AG04450 (cell line): ENCODE measurements around the gene ARRDC1. TPM values are rescaled to one million over a fixed set of nuclear protein-coding genes. Genes with fewer than 3 reads are reported as not detected.
"Not testable (repeated sequence)": the region's sequence is repeated elsewhere in the genome, so short reads cannot be mapped to it uniquely, and the experiment has no call there.

Experiments used
- CTCF ChIA-PET: fragments of 300-600, 350-600 bp; formaldehyde crosslinking; extraction: SDS; loops from one replicate; lab custom pipeline; 2022; ENCODE audit warnings: antibody characterized with exemption, inconsistent platforms; lab: Charles Lee
- POLR2A ChIA-PET: fragments of 350-600 bp; formaldehyde crosslinking; extraction: SDS; loops from one replicate; lab custom pipeline; 2021; ENCODE audit warnings: antibody characterized with exemption, inconsistent platforms; lab: Yijun Ruan, JAX
- DNase-seq: peaks from one replicate; pipeline ENCODE4 v3.0.0-alpha.2; 2011; ENCODE audit warnings: low read depth, low spot score
- H3K27ac ChIP-seq: one replicate; pipeline ENCODE4 v1.5.1; 2012; ENCODE audit warnings: low read depth, low read length, control low read depth
- H3K27me3 ChIP-seq: one replicate; pipeline ENCODE4 v1.6.0; 2012; ENCODE audit warnings: low read length; ENCODE audit not compliant: control insufficient read depth, insufficient read depth
- H3K4me3 ChIP-seq: 2 replicates; pipeline ENCODE4 v1.5.1; 2011; ENCODE audit warnings: mild to moderate bottlenecking, low read depth, low read length, control low read depth
- H3K9me3 ChIP-seq: 2 replicates; pipeline ENCODE4 v1.5.1; 2012; ENCODE audit warnings: low read length; ENCODE audit not compliant: control insufficient read depth, insufficient read depth
- polyA plus RNA-seq: library from polyadenylated mRNA; depleted of rRNA; stranded (reverse); fragments of >200 nt; gene quantifications from 2 replicates; pipeline ENCODE4 v1.2.3, GENCODE V29; 2011
- TF ChIP-seq, protein P1 (sequence below): IDR thresholded peaks from 2 replicates; pipeline ENCODE4 v1.5.1; 2011; ENCODE audit warnings: low read depth, low read length, control low read depth, inconsistent platforms

ARRDC1 gene
- polyA plus RNA-seq, 1 experiment: 12.1 TPM

DNA sequence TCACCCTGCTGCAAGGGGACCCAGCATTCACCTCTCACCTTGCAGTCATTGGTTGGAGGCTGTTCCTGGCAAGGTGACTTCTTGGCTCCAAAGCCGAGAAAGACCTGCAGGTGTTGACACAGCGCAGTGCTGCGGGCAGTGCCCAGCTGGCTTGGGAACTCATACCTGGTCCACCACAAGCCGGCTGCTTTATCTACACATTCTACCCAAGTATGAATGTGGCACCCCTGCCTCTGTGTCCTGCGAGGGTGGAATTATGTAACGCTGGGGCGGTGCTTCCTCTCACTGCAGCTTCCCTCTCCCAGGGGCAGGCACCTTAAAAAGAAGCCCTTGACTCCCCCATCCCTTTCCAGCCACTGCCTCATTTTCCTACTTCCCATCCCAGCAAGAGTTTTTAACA, 12.7 kb upstream of the ARRDC1 start:
- no peak overlapping the region for H3K4me3 ChIP-seq
- ChIA-PET CTCF (no interaction called here), POLR2A (no interaction called here)
- no peaks in the 10 kb centered on the region for H3K27me3 ChIP-seq
- no peak for DNase-seq
- TF ChIP-seq, protein P1, sequence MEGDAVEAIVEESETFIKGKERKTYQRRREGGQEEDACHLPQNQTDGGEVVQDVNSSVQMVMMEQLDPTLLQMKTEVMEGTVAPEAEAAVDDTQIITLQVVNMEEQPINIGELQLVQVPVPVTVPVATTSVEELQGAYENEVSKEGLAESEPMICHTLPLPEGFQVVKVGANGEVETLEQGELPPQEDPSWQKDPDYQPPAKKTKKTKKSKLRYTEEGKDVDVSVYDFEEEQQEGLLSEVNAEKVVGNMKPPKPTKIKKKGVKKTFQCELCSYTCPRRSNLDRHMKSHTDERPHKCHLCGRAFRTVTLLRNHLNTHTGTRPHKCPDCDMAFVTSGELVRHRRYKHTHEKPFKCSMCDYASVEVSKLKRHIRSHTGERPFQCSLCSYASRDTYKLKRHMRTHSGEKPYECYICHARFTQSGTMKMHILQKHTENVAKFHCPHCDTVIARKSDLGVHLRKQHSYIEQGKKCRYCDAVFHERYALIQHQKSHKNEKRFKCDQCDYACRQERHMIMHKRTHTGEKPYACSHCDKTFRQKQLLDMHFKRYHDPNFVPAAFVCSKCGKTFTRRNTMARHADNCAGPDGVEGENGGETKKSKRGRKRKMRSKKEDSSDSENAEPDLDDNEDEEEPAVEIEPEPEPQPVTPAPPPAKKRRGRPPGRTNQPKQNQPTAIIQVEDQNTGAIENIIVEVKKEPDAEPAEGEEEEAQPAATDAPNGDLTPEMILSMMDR: no peak
- no peaks in the 10 kb centered on the region for H3K9me3 ChIP-seq
- H3K27ac ChIP-seq: no peak overlapping the region

DNA sequence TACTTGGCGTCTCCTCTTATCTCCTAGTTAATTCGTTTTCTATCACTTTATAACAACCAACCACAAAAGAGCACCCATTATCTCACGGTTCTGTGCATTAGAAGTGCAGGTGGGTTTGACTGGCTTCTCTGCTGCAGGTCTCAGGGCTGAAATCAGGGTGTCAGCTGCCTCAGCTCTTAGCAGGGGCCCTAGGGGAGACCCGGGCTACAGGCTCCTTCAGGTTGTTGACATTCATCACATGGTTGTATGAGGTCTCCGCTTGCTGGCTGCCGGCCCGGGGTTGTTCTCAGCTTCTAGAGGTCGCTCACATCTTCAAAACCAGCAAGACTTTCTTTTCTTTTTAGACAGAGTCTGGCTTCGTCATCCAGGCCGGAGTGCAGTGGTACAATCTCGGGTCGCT, 12.3 kb upstream of the ARRDC1 start:
- ChIA-PET CTCF (no interaction called here), POLR2A (no interaction called here)
- TF ChIP-seq, protein P1: no peak
- Histone ChIP-seq H3K4me3 (no peak overlapping the region), H3K27me3 (no peaks in the 10 kb centered on the region), H3K9me3 (no peaks in the 10 kb centered on the region), H3K27ac (no peak overlapping the region)
- no peak for DNase-seq

DNA sequence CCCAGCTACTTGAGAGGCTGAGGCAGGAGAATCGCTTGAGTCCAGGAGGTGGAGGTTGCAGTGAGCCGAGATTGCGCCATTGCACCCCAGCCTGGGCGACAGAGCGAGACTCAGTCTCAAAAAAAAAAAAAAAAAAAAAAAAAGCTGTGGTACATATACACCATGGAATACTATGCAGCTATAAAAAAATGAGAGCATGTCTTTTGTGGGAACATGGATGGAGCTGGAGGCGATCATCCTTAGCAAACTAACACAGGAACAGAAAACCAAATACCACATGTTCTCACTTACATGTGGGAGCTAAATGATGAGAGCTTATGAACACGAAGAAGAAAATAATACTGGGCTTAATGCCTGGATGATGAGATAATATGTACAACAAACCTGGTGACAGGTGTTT, 8.9 kb upstream of the ARRDC1 start:
- H3K4me3 ChIP-seq, H3K9me3 ChIP-seq, H3K27ac ChIP-seq, H3K27me3 ChIP-seq, DNase-seq, POLR2A ChIA-PET: not testable (repeated sequence)
- CTCF ChIA-PET: interaction anchor here (1.0 kb wide), 1 partner anchor 17 kb away, joined by 3 read pairs; no protein-coding TSS in a partner anchor

DNA sequence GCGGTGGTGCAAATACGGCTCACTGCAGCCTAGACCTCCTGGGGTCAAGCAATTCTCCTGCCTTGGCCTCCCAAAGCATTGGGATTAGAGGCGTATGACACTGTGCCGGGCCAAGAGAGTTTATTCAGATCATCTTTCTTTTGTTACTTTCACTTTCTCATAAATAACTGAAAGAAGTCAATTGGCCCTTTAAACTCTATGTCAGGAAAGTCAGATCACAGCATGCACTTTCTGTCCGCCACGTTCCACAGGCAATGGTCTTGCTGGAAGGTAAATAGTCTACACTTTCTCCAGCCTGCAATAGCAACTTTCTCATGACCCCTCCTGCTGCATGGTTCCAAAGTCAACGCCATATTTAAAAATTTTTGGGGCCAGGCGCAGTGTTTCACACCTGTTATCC, 6.5 kb upstream of the ARRDC1 start:
- no peaks in the 10 kb centered on the region for H3K9me3 ChIP-seq
- peaks cover 3% of the 10 kb centered on the region for H3K27me3 ChIP-seq
- no peak overlapping the region for H3K4me3 ChIP-seq
- TF ChIP-seq, protein P1: no peak
- no peak overlapping the region for H3K27ac ChIP-seq
- no peak for DNase-seq
- POLR2A ChIA-PET: no interaction called here
- CTCF ChIA-PET: no interaction called here

DNA sequence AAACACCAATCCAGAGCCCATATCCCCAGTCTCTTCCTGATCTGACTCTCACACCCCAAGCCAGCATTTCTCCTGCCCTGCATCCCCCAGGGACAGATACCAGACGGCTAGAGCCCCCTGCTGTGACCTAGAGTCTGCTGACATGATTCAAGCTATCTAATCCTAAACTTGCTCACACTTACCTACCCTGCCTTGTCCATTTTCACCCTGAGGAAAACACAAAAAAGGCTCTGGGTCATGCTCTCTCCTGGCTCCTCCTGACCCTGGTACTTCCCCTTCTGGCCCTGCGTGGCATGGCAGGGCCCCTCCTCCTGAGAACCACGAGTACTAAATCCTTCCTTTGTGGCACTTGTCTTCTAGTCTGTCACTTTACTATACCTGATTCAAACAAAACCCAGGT, 2.8 kb upstream of the ARRDC1 start:
- ChIA-PET CTCF (interaction anchor here (0.5 to 0.6 kb wide), 2 partner anchors 84 to 480 kb away, joined by 3 read pairs; no protein-coding TSS in a partner anchor), POLR2A (interaction anchor here (1.4 kb wide), 1 partner anchor 12 kb away, joined by 3 read pairs; no protein-coding TSS in a partner anchor)
- peaks cover 4% of the 10 kb centered on the region for H3K27me3 ChIP-seq
- H3K4me3 ChIP-seq: no peak overlapping the region
- no peaks in the 10 kb centered on the region for H3K9me3 ChIP-seq
- no peak for DNase-seq
- TF ChIP-seq, protein P1: no peak
- H3K27ac ChIP-seq: no peak overlapping the region
